Central memory CD8-positive, alpha-beta T cell (primary cell): ENCODE measurements around the gene PCBD1.

ENCODE experiments used
- ATAC-seq: fragments of 150-1000 bp; cut with Tn5 transposase; replicated peaks from 2 replicates; pipeline ENCODE4 v1.10.0; 2022; ENCODE audit warnings: mild to moderate bottlenecking, moderate FRiP score, moderate number of reproducible peaks; ENCODE audit not compliant: poor library complexity, severe bottlenecking; ENCODE audit errors: extremely low read depth
- DNase-seq, 2 donors: peaks; one replicate each; pipeline ENCODE4 v3.0.0; 2021; ENCODE audit warnings: low spot score in 2 of 2
- H3K27ac Mint-ChIP-seq: one replicate; pipeline ENCODE4 v1.8.0; 2022; ENCODE audit warnings: low read depth, mild to moderate bottlenecking, moderate library complexity, mixed read lengths
- H3K27me3 Mint-ChIP-seq: one replicate; pipeline ENCODE4 v1.8.0; 2022; ENCODE audit warnings: mixed read lengths
- H3K36me3 Mint-ChIP-seq: one replicate; pipeline ENCODE4 v1.8.0; 2022; ENCODE audit warnings: mild to moderate bottlenecking, moderate library complexity, mixed read lengths; ENCODE audit not compliant: insufficient read depth
- H3K4me1 Mint-ChIP-seq: one replicate; pipeline ENCODE4 v1.8.0; 2022; ENCODE audit warnings: mixed read lengths
- H3K4me3 Mint-ChIP-seq: one replicate; pipeline ENCODE4 v1.8.0; 2022; ENCODE audit warnings: mild to moderate bottlenecking, moderate library complexity, mixed read lengths
- H3K9me3 Mint-ChIP-seq: one replicate; pipeline ENCODE4 v1.8.0; 2022; ENCODE audit warnings: mixed read lengths

The PCBD1 gene

DNA sequence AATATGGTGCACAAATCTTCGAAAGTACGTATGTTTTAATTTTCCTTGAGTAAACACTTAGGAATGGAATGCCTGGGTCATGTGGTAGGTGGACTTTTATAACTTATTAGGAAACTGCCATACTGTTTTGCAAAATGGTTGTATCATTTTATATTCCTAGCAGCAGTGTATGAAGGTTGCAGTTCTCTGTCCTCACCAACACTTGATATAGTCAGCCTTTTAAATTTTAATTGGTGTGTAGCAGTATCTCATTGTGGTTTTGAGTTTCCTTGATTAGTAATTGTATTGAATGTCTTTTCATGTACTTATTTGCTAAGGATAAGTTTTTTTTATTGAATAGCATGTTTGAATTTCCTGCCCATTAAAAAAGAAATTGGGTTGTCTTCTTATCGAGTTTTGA lies 926 bp upstream of the PCBD1 start:
- H3K4me1 Mint-ChIP-seq = peaks cover 6% of the 10 kb centered on the region
- H3K27me3 Mint-ChIP-seq = no peaks in the 10 kb centered on the region
- no peaks in the 10 kb centered on the region for H3K9me3 Mint-ChIP-seq
- H3K27ac Mint-ChIP-seq = peak overlapping the region; percentile 91
- ATAC-seq (no peak), DNase-seq (no peak)
- H3K36me3 Mint-ChIP-seq = peaks cover 13% of the 10 kb centered on the region
- H3K4me3 Mint-ChIP-seq = peak overlapping the region; percentile 81

- Mint-ChIP-seq H3K36me3 (peaks cover 16% of the 10 kb centered on the region), H3K4me3 (peak overlapping the region; percentile 81), H3K4me1 (peaks cover 6% of the 10 kb centered on the region), H3K9me3 (no peaks in the 10 kb centered on the region), H3K27me3 (no peaks in the 10 kb centered on the region), H3K27ac (peak overlapping the region; percentile 72)
- DNase-seq = no peak
- no peak for ATAC-seq
Observed at GRCh38 chr10:70886921-70887665, 1.3 kb downstream of the PCBD1 start.

GRCh38 chr10:70885931-70886903 lies 2.1 kb downstream of the PCBD1 start:
- H3K4me1 Mint-ChIP-seq = peaks cover 6% of the 10 kb centered on the region

DNA sequence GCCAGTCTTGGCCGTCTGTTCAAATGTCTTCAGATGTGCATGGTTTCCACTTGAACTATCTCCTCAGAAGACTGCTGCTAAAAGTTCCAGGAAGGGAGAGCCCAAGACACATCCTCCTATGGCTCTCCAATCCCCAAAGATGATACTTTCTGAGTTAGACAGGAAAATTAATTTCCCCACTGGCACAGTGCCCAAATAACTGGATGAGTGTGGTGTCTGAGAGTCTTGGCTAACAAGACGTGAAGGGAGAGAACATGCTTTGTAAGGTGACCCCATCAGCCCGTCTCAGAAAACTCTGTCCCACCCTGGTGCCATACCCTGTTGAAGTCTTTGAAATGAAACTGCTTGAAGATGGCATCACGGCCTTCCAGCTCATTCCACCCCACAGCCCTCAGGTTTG lies 2.9 kb downstream of the PCBD1 start:
- H3K27ac Mint-ChIP-seq = no peak overlapping the region

More at GRCh38 chr10:70885931-70886903, 2.1 kb downstream of the PCBD1 start:
- peak overlapping the region; percentile 81 for H3K4me3 Mint-ChIP-seq
- no peak overlapping the region for H3K27ac Mint-ChIP-seq
- H3K36me3 Mint-ChIP-seq = peaks cover 16% of the 10 kb centered on the region
- no peaks in the 10 kb centered on the region for H3K27me3 Mint-ChIP-seq
- H3K9me3 Mint-ChIP-seq = no peaks in the 10 kb centered on the region
- DNase-seq (no peak), ATAC-seq (no peak)

GRCh38 chr10:70884741-70885140 lies 3.6 kb downstream of the PCBD1 start:
- ATAC-seq (no peak), DNase-seq (no peak)
- Mint-ChIP-seq H3K36me3 (peaks cover 17% of the 10 kb centered on the region), H3K4me3 (no peak overlapping the region), H3K27ac (no peak overlapping the region), H3K9me3 (no peaks in the 10 kb centered on the region), H3K27me3 (no peaks in the 10 kb centered on the region), H3K4me1 (peaks cover 13% of the 10 kb centered on the region)

More for the DNA sequence above, 2.9 kb downstream of the PCBD1 start:
- Mint-ChIP-seq H3K36me3 (peaks cover 16% of the 10 kb centered on the region), H3K9me3 (no peaks in the 10 kb centered on the region), H3K27me3 (no peaks in the 10 kb centered on the region), H3K4me1 (peaks cover 6% of the 10 kb centered on the region), H3K4me3 (no peak overlapping the region)
- no peak for DNase-seq
- no peak for ATAC-seq

GRCh38 chr10:70880077-70880534 lies 8.3 kb downstream of the PCBD1 start:
- H3K27me3 Mint-ChIP-seq = no peaks in the 10 kb centered on the region
- H3K9me3 Mint-ChIP-seq = no peaks in the 10 kb centered on the region
- H3K27ac Mint-ChIP-seq = no peak overlapping the region
- H3K36me3 Mint-ChIP-seq = peaks cover 21% of the 10 kb centered on the region
- H3K4me3 Mint-ChIP-seq = no peak overlapping the region
- ATAC-seq = peak; percentile 88
- H3K4me1 Mint-ChIP-seq = peaks cover 7% of the 10 kb centered on the region
- DNase-seq = peak; percentile 56 to 58

- H3K4me1 Mint-ChIP-seq = peaks cover 7% of the 10 kb centered on the region
- no peaks in the 10 kb centered on the region for H3K27me3 Mint-ChIP-seq
- peaks cover 17% of the 10 kb centered on the region for H3K36me3 Mint-ChIP-seq
- no peak overlapping the region for H3K27ac Mint-ChIP-seq
- H3K4me3 Mint-ChIP-seq = no peak overlapping the region
- H3K9me3 Mint-ChIP-seq = no peaks in the 10 kb centered on the region
- DNase-seq (no peak), ATAC-seq (no peak)
Observed at GRCh38 chr10:70879207-70879606, 9.2 kb downstream of the PCBD1 start.

DNA sequence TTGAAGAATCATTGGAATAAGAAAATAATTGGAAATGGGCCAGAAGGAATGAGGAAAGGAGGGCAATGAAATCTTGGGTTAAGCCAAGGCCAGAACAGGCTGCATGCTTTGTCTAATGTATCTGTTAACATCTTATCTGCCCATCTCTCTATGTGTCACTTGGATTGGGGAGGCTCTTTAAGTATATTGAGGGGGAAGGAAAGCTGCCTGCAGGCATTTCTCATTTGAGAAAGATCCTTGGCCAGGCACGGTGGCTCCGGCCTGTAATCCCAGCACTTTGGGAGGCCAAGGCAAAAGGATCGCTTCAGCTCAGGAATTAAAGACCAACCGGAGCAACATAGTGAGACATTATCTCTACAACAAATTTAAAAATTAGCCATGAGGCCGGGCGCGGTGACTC lies 14.3 kb downstream of the PCBD1 start:
- H3K27me3 Mint-ChIP-seq = no peaks in the 10 kb centered on the region
- no peak overlapping the region for H3K27ac Mint-ChIP-seq
- H3K4me1 Mint-ChIP-seq = no peaks in the 10 kb centered on the region
- H3K9me3 Mint-ChIP-seq = no peaks in the 10 kb centered on the region
- no peak for DNase-seq
- no peak for ATAC-seq
- H3K36me3 Mint-ChIP-seq = peaks cover 19% of the 10 kb centered on the region
- H3K4me3 Mint-ChIP-seq = no peak overlapping the region

DNA sequence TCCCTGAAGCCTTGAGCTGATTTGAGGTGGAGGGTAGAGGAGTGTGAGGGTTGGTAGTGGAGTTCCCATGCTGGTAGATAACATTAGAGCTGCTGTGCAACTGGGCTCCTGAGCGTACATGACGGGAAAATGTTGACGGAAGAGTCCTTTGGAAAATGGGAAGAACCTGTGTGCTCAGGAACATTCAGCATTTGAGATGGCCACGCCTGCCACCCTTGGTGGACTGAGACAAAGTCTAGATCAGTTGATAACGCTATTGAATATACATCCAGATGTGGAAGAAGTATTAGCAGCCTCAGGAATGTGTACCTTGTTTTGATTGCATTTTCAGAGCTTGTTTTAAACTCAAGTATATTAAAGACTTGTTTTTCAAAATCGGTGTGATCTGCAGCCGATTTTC lies 16.1 kb downstream of the PCBD1 start:
- ATAC-seq (no peak), DNase-seq (no peak)
- Mint-ChIP-seq H3K27me3 (no peaks in the 10 kb centered on the region), H3K9me3 (no peaks in the 10 kb centered on the region), H3K4me1 (no peaks in the 10 kb centered on the region), H3K27ac (no peak overlapping the region), H3K4me3 (no peak overlapping the region), H3K36me3 (peaks cover 13% of the 10 kb centered on the region)

- Mint-ChIP-seq H3K4me3 (no peak overlapping the region), H3K27me3 (no peaks in the 10 kb centered on the region), H3K27ac (no peak overlapping the region), H3K9me3 (no peaks in the 10 kb centered on the region), H3K4me1 (peaks cover 11% of the 10 kb centered on the region), H3K36me3 (peaks cover 11% of the 10 kb centered on the region)
- ATAC-seq = no peak
- no peak for DNase-seq
Observed at GRCh38 chr10:70866424-70866823, 21.9 kb downstream of the PCBD1 start.

GRCh38 chr10:70864935-70865334 lies 23.4 kb downstream of the PCBD1 start:
- H3K4me1 Mint-ChIP-seq = peaks cover 11% of the 10 kb centered on the region
- ATAC-seq = no peak
- no peak overlapping the region for H3K4me3 Mint-ChIP-seq
- no peaks in the 10 kb centered on the region for H3K27me3 Mint-ChIP-seq
- peak overlapping the region; percentile 27 for H3K27ac Mint-ChIP-seq
- peaks cover 21% of the 10 kb centered on the region for H3K36me3 Mint-ChIP-seq
- DNase-seq = no peak
- H3K9me3 Mint-ChIP-seq = no peaks in the 10 kb centered on the region

GRCh38 chr10:70863470-70864160 lies 24.8 kb downstream of the PCBD1 start:
- Mint-ChIP-seq H3K27me3 (no peaks in the 10 kb centered on the region), H3K36me3 (peaks cover 30% of the 10 kb centered on the region), H3K4me3 (no peak overlapping the region), H3K27ac (no peak overlapping the region), H3K9me3 (no peaks in the 10 kb centered on the region), H3K4me1 (peaks cover 11% of the 10 kb centered on the region)
- ATAC-seq (no peak), DNase-seq (no peak)
